H9 (cell line): Measurements from ENCODE around the gene ARHGAP26. TPM values are rescaled to one million over a fixed set of nuclear protein-coding genes. Genes with fewer than 3 reads are reported as not detected.

Experiments used
- DNase-seq: peaks from one replicate; pipeline ENCODE4 v3.0.0-alpha.2; 2017
- H2AFZ ChIP-seq: one replicate; pipeline ENCODE4 v1.6.1; 2013; ENCODE audit warnings: mild to moderate bottlenecking, low read length, control low read depth, moderate library complexity
- H2AK5ac ChIP-seq: 2 replicates; pipeline ENCODE4 v1.6.1; 2013; ENCODE audit warnings: low read length, control low read depth, mixed read lengths; ENCODE audit not compliant: insufficient read length
- H2BK120ac ChIP-seq: one replicate; pipeline ENCODE4 v1.6.1; 2013; ENCODE audit warnings: low read depth, mild to moderate bottlenecking, low read length, control low read depth, inconsistent platforms; ENCODE audit not compliant: poor library complexity, severe bottlenecking
- H2BK12ac ChIP-seq: 2 replicates; pipeline ENCODE4 v1.6.1; 2013; ENCODE audit warnings: low read length, control low read depth, mixed read lengths, low read depth; ENCODE audit not compliant: insufficient read length
- H2BK15ac ChIP-seq: 2 replicates; pipeline ENCODE4 v1.6.1; 2013; ENCODE audit warnings: low read depth, low read length, control low read depth
- H2BK20ac ChIP-seq: one replicate; pipeline ENCODE4 v1.6.1; 2013; ENCODE audit warnings: low read depth, mild to moderate bottlenecking, low read length, control low read depth, inconsistent platforms; ENCODE audit not compliant: poor library complexity, severe bottlenecking
- H2BK5ac ChIP-seq: 2 replicates; pipeline ENCODE4 v1.6.1; 2013; ENCODE audit warnings: low read length, control low read depth, mixed read lengths; ENCODE audit not compliant: insufficient read length
- H3K14ac ChIP-seq: 2 replicates; pipeline ENCODE4 v1.6.1; 2013; ENCODE audit warnings: low read length, control low read depth; ENCODE audit not compliant: insufficient read depth
- H3K18ac ChIP-seq: 2 replicates; pipeline ENCODE4 v1.6.1; 2013; ENCODE audit warnings: low read depth, mild to moderate bottlenecking, mixed read lengths, low read length, control low read depth; ENCODE audit not compliant: insufficient read length
- H3K23ac ChIP-seq: 2 replicates; pipeline ENCODE4 v1.6.1; 2013; ENCODE audit warnings: low read length, control low read depth, mixed read lengths, low read depth; ENCODE audit not compliant: insufficient read length
- H3K23me2 ChIP-seq: 2 replicates; pipeline ENCODE4 v1.6.1; 2013; ENCODE audit warnings: low read depth, mild to moderate bottlenecking, mixed read lengths, low read length, control low read depth; ENCODE audit not compliant: insufficient read length, poor library complexity, severe bottlenecking
- H3K27ac ChIP-seq: 2 replicates; pipeline ENCODE4 v1.5.1; 2013; ENCODE audit warnings: low read length, control low read depth, mixed read lengths, low read depth; ENCODE audit not compliant: insufficient read length
- H3K27me3 ChIP-seq: 2 replicates; pipeline ENCODE4 v1.6.1; 2013; ENCODE audit warnings: low read length, control low read depth, inconsistent platforms; ENCODE audit not compliant: insufficient read depth
- H3K4ac ChIP-seq: 2 replicates; pipeline ENCODE4 v1.6.1; 2013; ENCODE audit warnings: low read depth, mild to moderate bottlenecking, control low read depth, inconsistent platforms, low read length, moderate library complexity
- H3K4me1 ChIP-seq: 2 replicates; pipeline ENCODE4 v1.6.1; 2013; ENCODE audit warnings: low read length, control low read depth, inconsistent platforms; ENCODE audit not compliant: insufficient read depth
- H3K4me2 ChIP-seq: 2 replicates; pipeline ENCODE4 v1.6.1; 2013; ENCODE audit warnings: low read length, control low read depth, mixed read lengths; ENCODE audit not compliant: insufficient read length, insufficient read depth
- H3K56ac ChIP-seq: 2 replicates; pipeline ENCODE4 v1.6.1; 2013; ENCODE audit warnings: low read depth, mild to moderate bottlenecking, mixed read lengths, low read length, control low read depth; ENCODE audit not compliant: insufficient read length
- H3K79me1 ChIP-seq: 2 replicates; pipeline ENCODE4 v1.6.1; 2013; ENCODE audit warnings: low read depth, mild to moderate bottlenecking, moderate library complexity, low read length, control low read depth, inconsistent platforms; ENCODE audit not compliant: insufficient read depth, poor library complexity, severe bottlenecking
- H3K79me2 ChIP-seq: 2 replicates; pipeline ENCODE4 v1.6.1; 2013; ENCODE audit warnings: low read length, control low read depth, inconsistent platforms; ENCODE audit not compliant: insufficient read depth
- H3K9ac ChIP-seq: 2 replicates; pipeline ENCODE4 v1.6.1; 2013; ENCODE audit warnings: low read length, control low read depth, mixed read lengths; ENCODE audit not compliant: insufficient read length; ENCODE audit errors: extremely low read depth
- H3K9me3 ChIP-seq: one replicate; pipeline ENCODE4 v1.6.1; 2013; ENCODE audit warnings: low read depth, low read length, inconsistent platforms; ENCODE audit not compliant: control insufficient read depth
- H3T11ph ChIP-seq: one replicate; pipeline ENCODE4 v1.6.1; 2013; ENCODE audit warnings: mild to moderate bottlenecking, low read length, control low read depth, inconsistent platforms
- H4K20me1 ChIP-seq: one replicate; pipeline ENCODE4 v1.6.1; 2013; ENCODE audit not compliant: control insufficient read depth, insufficient read length, insufficient read depth
- H4K5ac ChIP-seq: 2 replicates; pipeline ENCODE4 v1.6.1; 2013; ENCODE audit warnings: low read depth, mild to moderate bottlenecking, mixed read lengths, low read length, control low read depth; ENCODE audit not compliant: insufficient read length
- H4K8ac ChIP-seq: replicated peaks from 2 replicates; pipeline ENCODE4 v1.6.1; 2013; ENCODE audit warnings: low read length, control low read depth, mixed read lengths, low read depth; ENCODE audit not compliant: insufficient read length
- H4K91ac ChIP-seq: 2 replicates; pipeline ENCODE4 v1.6.1; 2013; ENCODE audit warnings: low read depth, mild to moderate bottlenecking, moderate library complexity, mixed read lengths, low read length, control low read depth; ENCODE audit not compliant: insufficient read length
- H3K27ac Mint-ChIP-seq, 3 experiments: 2 replicates in 2 of 3; 3 replicates in 1 of 3; pipeline ENCODE4 v1.8.0; 2020 to 2021; ENCODE audit warnings: mixed read lengths in 3 of 3, mild to moderate bottlenecking in 1 of 3, moderate library complexity in 1 of 3
- H3K27me3 Mint-ChIP-seq: 2 replicates; pipeline ENCODE4 v1.8.0; 2021; ENCODE audit warnings: low read depth, mild to moderate bottlenecking, moderate library complexity, mixed read lengths
- H3K36me3 Mint-ChIP-seq, 3 experiments: 2 replicates in 2 of 3; 3 replicates in 1 of 3; pipeline ENCODE4 v1.8.0; 2020 to 2021; ENCODE audit warnings: low read depth in 3 of 3, mixed read lengths in 3 of 3; ENCODE audit not compliant: insufficient read depth in 1 of 3
- H3K4me1 Mint-ChIP-seq, 2 experiments: 2 replicates each; pipeline ENCODE4 v1.8.0; 2020; ENCODE audit warnings: mixed read lengths in 2 of 2
- H3K4me3 Mint-ChIP-seq, 2 experiments: 2 replicates in 1 of 2; 3 replicates in 1 of 2; pipeline ENCODE4 v1.8.0; 2020 to 2021; ENCODE audit warnings: mild to moderate bottlenecking in 2 of 2, mixed read lengths in 2 of 2, moderate library complexity in 1 of 2
- H3K9me3 Mint-ChIP-seq, 2 experiments: 2 replicates in 1 of 2; 3 replicates in 1 of 2; pipeline ENCODE4 v1.8.0; 2020; ENCODE audit warnings: mild to moderate bottlenecking in 2 of 2, mixed read lengths in 2 of 2, moderate library complexity in 1 of 2
- CTCF ChIP-seq: fragments of 200-600 bp; sonication (generic); conservative IDR thresholded peaks from 3 replicates; pipeline ENCODE4 v1.8.0; 2021; ENCODE audit warnings: antibody characterized with exemption, mild to moderate bottlenecking
- total RNA-seq: library from RNA; stranded (reverse); gene quantifications from 2 replicates; pipeline ENCODE4 v1.2.1, GENCODE V29; 2021

ARHGAP26 gene
- total RNA-seq, 1 experiment from 2014 or later, result 13.8 TPM

- Histone ChIP-seq H3K4me2 (no peak overlapping the region), H3T11ph (no peak overlapping the region), H3K9ac (no peak overlapping the region), H3K4me1 (no peaks in the 10 kb centered on the region), H3K18ac (no peak overlapping the region), H3K4ac (no peak overlapping the region), H2AFZ (no peak overlapping the region), H3K56ac (no peak overlapping the region), H2BK12ac (no peak overlapping the region), H2BK5ac (no peak overlapping the region), H2AK5ac (no peak overlapping the region), H2BK120ac (no peak overlapping the region), H3K14ac (no peak overlapping the region), H4K5ac (no peak overlapping the region), H2BK20ac (no peak overlapping the region), H3K27ac (no peak overlapping the region), H3K79me1 (no peaks in the 10 kb centered on the region), H3K23ac (no peak overlapping the region), H4K8ac (no peak overlapping the region), H3K27me3 (no peaks in the 10 kb centered on the region), H3K9me3 (no peaks in the 10 kb centered on the region), H3K23me2 (no peaks in the 10 kb centered on the region), H4K91ac (no peak overlapping the region), H4K20me1 (no peaks in the 10 kb centered on the region), H2BK15ac (no peak overlapping the region), H3K79me2 (no peaks in the 10 kb centered on the region)
- H3K4me3 Mint-ChIP-seq, result no peak overlapping the region
- peaks cover 3 to 4% of the 10 kb centered on the region in 2 experiments for H3K4me1 Mint-ChIP-seq
- peaks cover 9 to 12% (median 11%) of the 10 kb centered on the region in 3 experiments; a peak in 6 of 7 replicates for H3K36me3 Mint-ChIP-seq
- H3K9me3 Mint-ChIP-seq, result peaks cover 8 to 9% of the 10 kb centered on the region in 2 experiments; a peak in 3 of 5 replicates
- H3K27me3 Mint-ChIP-seq, result no peaks in the 10 kb centered on the region
- DNase-seq, result no peak
- TF ChIP-seq CTCF, result no peak
- no peak overlapping the region for H3K27ac Mint-ChIP-seq
Observed at GRCh38 chr5:143197260-143197656, 427.1 kb downstream of the ARHGAP26 start.
